Ectodermal cell (in vitro differentiated cells): ENCODE measurements around the gene PIWIL4.

Source experiments
- H3K27ac ChIP-seq: 2 replicates; pipeline ENCODE4 v1.7.0; 2013; ENCODE audit warnings: mild to moderate bottlenecking, low read depth, low read length; ENCODE audit not compliant: insufficient read depth, poor library complexity, severe bottlenecking
- H3K27me3 ChIP-seq: 2 replicates; pipeline ENCODE4 v1.7.0; 2013; ENCODE audit warnings: mild to moderate bottlenecking, low read length; ENCODE audit not compliant: insufficient read depth, control insufficient read depth, poor library complexity, severe bottlenecking
- H3K36me3 ChIP-seq: one replicate; pipeline ENCODE4 v1.7.0; 2013; ENCODE audit warnings: low read length; ENCODE audit not compliant: control insufficient read depth, insufficient read depth
- H3K4me1 ChIP-seq: one replicate; pipeline ENCODE4 v1.7.0; 2013; ENCODE audit warnings: low read length; ENCODE audit not compliant: control insufficient read depth, insufficient read depth
- H3K4me3 ChIP-seq: 2 replicates; pipeline ENCODE4 v1.7.0; 2013; ENCODE audit warnings: low read depth, low read length, control low read depth; ENCODE audit not compliant: insufficient read depth
- H3K9me3 ChIP-seq: 2 replicates; pipeline ENCODE4 v1.7.0; 2013; ENCODE audit warnings: mild to moderate bottlenecking, low read length, moderate library complexity; ENCODE audit not compliant: control insufficient read depth
- WGBS, 2 experiments: methylation state at CpG; one replicate each; pipeline ENCODE4 v1.1.7; 2013; ENCODE audit warnings: missing lambda C conversion rate in 2 of 2; 5-methylcytosine and 5-hydroxymethylcytosine counted together

Gene PIWIL4

GRCh38 chr11:94583866-94584500, 16.8 kb downstream of the PIWIL4 start:
- WGBS, 2 experiments = 80 to 91% methylated on average over 3 of the region's 3 CpGs
- Histone ChIP-seq H3K27me3 (no peaks in the 10 kb centered on the region), H3K4me1 (peaks cover 5% of the 10 kb centered on the region), H3K36me3 (no peaks in the 10 kb centered on the region), H3K9me3 (no peaks in the 10 kb centered on the region), H3K27ac (no peak overlapping the region), H3K4me3 (no peak overlapping the region)

- H3K4me1 ChIP-seq = peaks cover 5% of the 10 kb centered on the region
- no peak overlapping the region for H3K4me3 ChIP-seq
- WGBS, 2 experiments = 93 to 98% methylated on average over 5 of the region's 5 CpGs
- H3K27ac ChIP-seq = no peak overlapping the region
- H3K9me3 ChIP-seq = no peaks in the 10 kb centered on the region
- no peaks in the 10 kb centered on the region for H3K36me3 ChIP-seq
- H3K27me3 ChIP-seq = no peaks in the 10 kb centered on the region
Measured at GRCh38 chr11:94584978-94585377, 17.8 kb downstream of the PIWIL4 start.

GRCh38 chr11:94585399-94585798, 18.2 kb downstream of the PIWIL4 start:
- H3K4me3 ChIP-seq = no peak overlapping the region
- H3K27ac ChIP-seq = no peak overlapping the region
- WGBS, 2 experiments = 95 to 96% methylated on average over 2 of the region's 3 CpGs
- peaks cover 5% of the 10 kb centered on the region for H3K4me1 ChIP-seq
- no peaks in the 10 kb centered on the region for H3K36me3 ChIP-seq
- no peaks in the 10 kb centered on the region for H3K27me3 ChIP-seq
- H3K9me3 ChIP-seq = no peaks in the 10 kb centered on the region

GRCh38 chr11:94586546-94586945, 19.4 kb downstream of the PIWIL4 start:
- Histone ChIP-seq H3K27me3 (no peaks in the 10 kb centered on the region), H3K27ac (no peak overlapping the region), H3K36me3 (no peaks in the 10 kb centered on the region), H3K4me1 (peaks cover 5% of the 10 kb centered on the region), H3K9me3 (no peaks in the 10 kb centered on the region), H3K4me3 (no peak overlapping the region)
- 59 to 71% methylated on average over 4 to 5 of the region's 5 CpGs for WGBS, 2 experiments

GRCh38 chr11:94586978-94587377, 19.8 kb downstream of the PIWIL4 start:
- Histone ChIP-seq H3K27me3 (no peaks in the 10 kb centered on the region), H3K27ac (no peak overlapping the region), H3K9me3 (no peaks in the 10 kb centered on the region), H3K4me3 (no peak overlapping the region), H3K36me3 (no peaks in the 10 kb centered on the region), H3K4me1 (peaks cover 5% of the 10 kb centered on the region)
- WGBS, 2 experiments = 85 to 89% methylated on average over 5 of the region's 5 CpGs

GRCh38 chr11:94588366-94588942, 21.3 kb downstream of the PIWIL4 start:
- H3K4me1 ChIP-seq = peaks cover 5% of the 10 kb centered on the region
- no peaks in the 10 kb centered on the region for H3K9me3 ChIP-seq
- 68 to 75% methylated on average over 1 to 2 of the region's 2 CpGs for WGBS, 2 experiments
- no peaks in the 10 kb centered on the region for H3K36me3 ChIP-seq
- H3K4me3 ChIP-seq = no peak overlapping the region
- no peak overlapping the region for H3K27ac ChIP-seq
- H3K27me3 ChIP-seq = no peaks in the 10 kb centered on the region

- H3K36me3 ChIP-seq = no peaks in the 10 kb centered on the region
- WGBS, 2 experiments = 77 to 78% methylated on average over 6 of the region's 6 CpGs
Measured at GRCh38 chr11:94590352-94591041, 23.3 kb downstream of the PIWIL4 start.

GRCh38 chr11:94593030-94593429, 25.9 kb downstream of the PIWIL4 start:
- H3K36me3 ChIP-seq = no peaks in the 10 kb centered on the region
- no peak overlapping the region for H3K4me3 ChIP-seq
- 93 to 95% methylated on average over 2 of the region's 2 CpGs for WGBS, 2 experiments
- H3K27me3 ChIP-seq = no peaks in the 10 kb centered on the region
- no peak overlapping the region for H3K27ac ChIP-seq
- peaks cover 3% of the 10 kb centered on the region for H3K4me1 ChIP-seq
- H3K9me3 ChIP-seq = no peaks in the 10 kb centered on the region

More at GRCh38 chr11:94590352-94591041, 23.3 kb downstream of the PIWIL4 start:
- Histone ChIP-seq H3K9me3 (no peaks in the 10 kb centered on the region), H3K4me3 (no peak overlapping the region), H3K27me3 (no peaks in the 10 kb centered on the region), H3K27ac (no peak overlapping the region), H3K4me1 (peaks cover 5% of the 10 kb centered on the region)

GRCh38 chr11:94595076-94595475, 27.9 kb downstream of the PIWIL4 start:
- no peaks in the 10 kb centered on the region for H3K9me3 ChIP-seq
- H3K36me3 ChIP-seq = no peaks in the 10 kb centered on the region
- no peaks in the 10 kb centered on the region for H3K27me3 ChIP-seq
- no peak overlapping the region for H3K4me3 ChIP-seq
- H3K27ac ChIP-seq = no peak overlapping the region
- 91 to 95% methylated on average over 6 of the region's 6 CpGs for WGBS, 2 experiments
- no peaks in the 10 kb centered on the region for H3K4me1 ChIP-seq

- 83% methylated on average over 2 of the region's 2 CpGs for WGBS, 2 experiments
Measured at GRCh38 chr11:94597896-94598295, 30.7 kb downstream of the PIWIL4 start.

More at GRCh38 chr11:94597896-94598295, 30.7 kb downstream of the PIWIL4 start:
- no peaks in the 10 kb centered on the region for H3K4me1 ChIP-seq
- H3K36me3 ChIP-seq = no peaks in the 10 kb centered on the region
- H3K9me3 ChIP-seq = no peaks in the 10 kb centered on the region
- no peak overlapping the region for H3K4me3 ChIP-seq
- no peaks in the 10 kb centered on the region for H3K27me3 ChIP-seq
- H3K27ac ChIP-seq = no peak overlapping the region
